ENCODE measurements around the gene FAM170B.

Gene FAM170B

DNA sequence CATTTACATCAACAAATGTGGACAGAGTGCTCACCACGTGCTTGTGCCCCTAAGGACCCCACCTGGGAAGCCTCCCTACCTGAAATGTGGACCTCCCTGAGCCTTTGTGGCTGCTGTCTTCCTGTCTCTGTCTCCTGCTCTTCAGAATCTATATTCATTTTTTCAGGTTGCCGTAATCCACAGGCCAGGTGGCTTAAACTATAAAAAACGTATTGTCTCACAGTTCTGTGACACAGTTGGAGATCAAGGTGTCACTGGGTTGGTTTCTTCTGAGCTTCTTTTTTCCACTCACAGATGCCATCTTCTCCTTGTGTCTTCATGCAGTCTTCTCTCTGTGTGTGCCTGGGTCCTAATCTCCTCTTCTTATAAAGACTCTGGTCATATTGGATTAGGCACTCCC, 12.9 kb downstream of the FAM170B start:
- DNase-seq (ENCODE audit: low read depth), result no peak

DNA sequence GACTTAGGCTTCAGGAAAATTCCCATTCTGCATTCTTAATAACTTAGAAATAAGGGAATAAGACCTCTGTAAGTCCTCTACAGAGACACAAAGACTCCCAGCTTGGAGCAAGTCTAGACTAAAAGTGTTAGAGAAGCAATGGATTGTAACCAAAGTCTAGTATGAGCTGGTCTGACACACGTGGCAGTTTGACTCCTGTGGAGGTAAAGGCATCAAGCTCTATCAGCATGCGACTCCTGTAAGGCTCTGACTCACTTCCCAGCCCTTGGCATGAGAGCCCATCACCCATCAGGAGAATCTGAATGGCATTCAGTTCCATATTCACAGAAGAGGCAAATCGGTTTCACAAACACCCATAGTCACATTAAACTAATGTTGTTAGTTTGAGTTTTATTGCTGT, 14.1 kb downstream of the FAM170B start:
- DNase-seq (ENCODE audit: low read depth), result no peak

DNA sequence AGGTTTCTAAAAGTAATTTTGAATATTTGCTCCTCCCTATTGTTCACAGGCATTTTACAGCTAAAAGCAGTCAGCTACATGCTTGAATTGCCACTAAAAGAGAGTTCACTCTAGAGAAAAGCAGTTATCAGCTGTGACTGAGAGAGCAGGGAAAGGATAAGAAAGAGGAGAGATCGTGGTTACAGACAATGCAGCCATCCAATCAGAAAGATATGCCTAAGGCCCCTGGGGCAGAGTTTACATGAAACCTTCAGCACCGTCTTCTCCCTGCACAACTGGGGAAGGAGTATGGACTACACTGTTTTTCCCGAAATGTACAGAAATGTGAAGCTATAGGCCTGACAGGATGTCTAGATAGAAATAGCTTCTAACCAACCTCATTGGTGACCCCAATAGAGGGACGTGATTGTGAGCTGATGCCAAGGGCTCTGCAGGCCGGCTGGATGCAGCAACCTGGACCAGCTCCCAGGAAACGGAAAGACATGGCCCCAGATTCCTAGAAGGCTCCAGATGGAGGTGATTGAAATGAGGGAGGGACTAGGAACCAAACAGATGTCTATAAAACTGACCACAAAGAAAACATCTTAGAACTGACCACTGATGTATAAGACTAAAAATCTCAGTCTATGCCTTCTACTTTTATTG, 15.3 kb downstream of the FAM170B start:
- DNase-seq (ENCODE audit: low read depth), result no peak

DNA sequence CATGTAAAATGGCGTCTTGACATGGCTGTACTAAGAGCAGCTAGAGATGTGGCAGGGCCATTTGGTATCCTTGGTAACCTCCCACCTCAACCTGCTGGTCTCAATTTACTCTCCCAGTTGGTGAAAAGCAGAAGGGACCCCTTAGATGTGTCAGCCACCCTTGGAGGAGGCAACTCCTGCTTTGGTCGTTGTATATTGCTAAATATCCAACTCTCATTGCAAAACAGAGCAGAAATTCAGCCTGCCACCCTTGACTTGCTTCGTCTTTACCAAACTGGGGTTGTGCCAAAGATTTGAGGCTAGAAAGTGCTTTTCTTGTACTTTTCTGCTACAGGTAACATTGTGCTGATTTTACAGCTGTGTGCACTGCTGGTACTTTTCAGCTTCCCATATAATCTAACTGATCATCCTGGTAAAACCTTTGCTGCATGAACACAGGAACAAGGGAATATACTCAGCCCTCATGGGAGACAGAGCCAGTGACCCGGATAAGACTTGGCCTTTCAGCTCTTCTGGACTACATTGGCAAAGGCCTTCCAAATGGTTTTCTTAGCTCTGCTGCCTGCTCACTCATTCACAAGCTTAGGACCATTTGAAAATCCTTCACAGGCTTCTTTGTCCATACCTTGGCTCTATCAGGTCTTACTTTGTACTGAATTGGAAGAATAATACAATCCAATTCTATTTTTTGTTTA, 16.3 kb downstream of the FAM170B start:
- DNase-seq (ENCODE audit: low read depth), result no peak

DNA sequence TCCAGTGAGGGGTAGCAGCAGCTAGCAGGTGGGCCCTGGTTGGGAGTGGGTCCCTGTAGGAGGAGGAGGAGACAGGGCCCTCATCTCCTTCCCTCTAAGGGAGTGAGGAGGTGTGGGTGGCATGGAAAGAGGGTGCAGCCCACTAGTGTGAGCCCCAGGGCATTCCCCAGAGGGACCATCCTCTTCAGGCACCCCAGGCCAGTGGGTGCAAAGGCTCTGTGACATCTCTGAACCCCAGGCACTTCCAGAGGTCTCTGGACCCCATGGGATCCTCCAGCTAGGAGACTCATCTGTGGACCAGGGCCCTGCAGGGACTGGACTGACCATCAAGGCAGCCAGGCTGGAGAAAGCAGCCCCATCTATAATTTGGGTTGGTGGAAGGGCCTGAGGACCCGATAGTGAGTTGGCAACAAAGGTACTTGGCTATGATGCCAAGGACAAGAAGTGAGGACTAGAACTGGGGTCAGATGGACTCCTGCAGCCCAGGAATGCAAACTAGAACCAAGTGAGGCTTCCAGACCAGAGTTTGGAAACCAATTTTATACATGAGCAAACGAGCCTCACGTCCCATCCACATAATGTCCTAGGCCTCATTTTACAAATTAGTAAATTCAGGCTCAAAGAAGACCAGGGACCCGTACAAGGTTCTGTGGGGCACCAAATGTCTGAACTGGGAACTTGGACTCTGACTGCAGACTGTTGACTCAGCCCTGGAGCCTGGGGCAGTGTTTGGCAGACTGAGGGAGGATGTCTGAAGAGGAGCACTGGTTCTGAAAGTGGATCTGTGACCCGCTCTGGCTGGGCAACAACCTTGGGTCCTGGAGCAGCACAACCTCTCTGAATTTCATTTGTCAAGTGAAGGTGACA, 17.1 kb downstream of the FAM170B start:
- no peak for DNase-seq (ENCODE audit: low read depth)

DNA sequence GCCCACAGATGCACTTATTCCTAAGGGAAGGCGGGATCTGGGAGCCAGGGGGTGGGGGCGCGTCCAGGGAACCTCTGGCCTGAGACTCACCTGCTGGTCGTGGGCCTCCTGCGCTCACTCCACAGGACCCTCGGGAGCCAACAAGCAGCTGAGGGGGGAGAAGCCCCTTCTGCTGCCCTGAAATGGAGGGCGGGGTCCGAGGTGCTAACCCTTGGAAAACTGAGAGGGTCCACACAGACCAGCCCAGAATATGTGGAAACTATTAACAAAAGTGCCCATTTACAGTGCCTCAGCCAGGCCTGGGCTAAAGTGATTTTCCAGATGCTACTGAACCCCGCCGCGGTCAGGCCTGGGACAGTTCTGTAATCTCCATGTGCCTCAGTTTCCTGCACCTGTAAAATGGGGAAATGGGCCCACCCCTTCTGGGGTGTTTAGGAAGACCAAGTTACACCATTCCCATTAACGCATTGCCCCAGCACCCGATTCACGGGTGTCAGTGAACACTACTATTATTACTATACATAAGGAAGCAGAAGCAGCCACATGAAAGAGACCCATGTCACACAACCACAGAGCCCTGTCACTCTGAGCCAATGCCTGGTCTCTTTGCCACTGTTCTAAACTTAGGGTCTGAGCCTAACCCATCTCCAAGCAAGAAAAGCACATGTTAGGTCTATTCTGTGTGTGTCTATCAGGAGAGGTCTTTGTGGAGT, 17.9 kb downstream of the FAM170B start:
- no peak for DNase-seq (ENCODE audit: low read depth)

DNA sequence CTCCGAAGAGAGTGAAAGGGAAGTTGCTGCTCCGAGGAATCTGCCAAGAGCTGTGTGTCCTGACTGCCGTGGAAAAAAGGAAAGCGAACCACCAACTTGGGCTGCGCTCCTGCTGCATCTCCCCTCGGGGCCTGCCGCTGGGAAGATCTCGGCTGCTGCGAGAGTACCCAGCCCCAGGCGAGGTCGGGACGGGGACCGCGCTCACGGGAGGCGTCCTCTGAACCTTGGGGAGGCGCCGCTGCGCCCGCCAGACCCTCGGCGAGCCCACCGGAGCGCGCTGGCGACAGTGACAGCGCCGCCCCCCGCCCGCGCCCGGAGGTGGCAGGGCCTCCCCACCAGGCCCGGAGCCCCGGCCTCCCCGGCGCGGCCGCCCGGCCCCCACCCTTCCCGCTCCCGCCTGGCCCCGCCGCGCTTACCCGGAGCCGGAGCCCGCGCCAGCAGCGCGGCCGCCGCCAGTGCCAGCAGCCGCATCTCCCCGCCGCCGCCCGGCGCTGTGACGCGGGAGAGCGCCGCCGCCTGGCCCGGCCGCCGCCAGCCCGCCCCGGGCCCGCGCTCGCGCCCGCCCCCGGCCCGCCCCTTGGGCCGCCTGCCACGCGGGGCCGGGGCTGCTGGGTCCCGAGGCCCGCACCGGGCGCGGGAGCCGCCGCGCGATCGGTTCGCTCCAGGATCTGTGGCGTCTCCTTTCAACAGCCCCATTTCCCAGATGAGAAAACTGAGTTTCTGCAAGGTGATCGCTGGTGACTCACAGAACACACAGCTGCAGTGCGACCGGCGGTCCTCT, 18.6 kb downstream of the FAM170B start, which contains the start of gene VSTM4:
Gene VSTM4 (minus strand): TSS at position 508 of the 781 bp plus-strand sequence. CDS start 37 bp downstream, at position 471.
- DNase-seq (ENCODE audit: low read depth), result no peak

DNA sequence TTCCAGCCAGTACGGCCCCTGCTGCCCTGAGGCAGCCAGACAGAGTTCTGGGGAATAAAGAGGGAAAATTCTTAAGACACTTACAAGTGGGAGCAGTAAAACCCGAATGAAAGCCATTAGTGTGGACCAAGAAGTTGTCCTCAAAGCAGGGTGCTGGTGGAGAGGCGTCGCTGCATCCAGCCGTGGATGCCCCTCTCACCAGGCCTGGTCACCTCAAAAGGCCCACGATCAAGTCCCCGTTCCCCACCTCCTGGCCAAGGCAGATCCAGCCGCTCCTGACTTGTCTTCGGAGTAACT, 19.2 kb downstream of the FAM170B start:
- no peak for DNase-seq (ENCODE audit: low read depth)

DNA sequence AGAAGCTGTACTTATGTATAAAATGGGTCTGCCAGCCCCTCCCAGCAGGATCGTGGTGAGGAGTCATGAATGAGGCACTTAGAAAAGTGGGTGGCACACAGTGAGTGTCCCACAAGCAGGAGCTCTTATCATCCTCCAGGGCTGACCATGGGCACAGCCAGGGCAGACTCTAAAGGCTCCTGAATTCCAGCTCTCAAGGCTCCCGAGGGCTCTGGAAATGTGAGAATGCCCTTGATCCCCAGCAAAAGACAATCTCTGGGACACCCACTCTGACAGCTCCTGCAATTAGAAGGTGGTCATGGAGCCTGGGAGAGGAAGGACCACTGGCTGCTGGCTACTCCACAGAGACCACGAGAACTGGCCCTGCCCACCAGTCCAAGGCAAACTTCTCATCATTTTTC, 20.1 kb downstream of the FAM170B start:
- DNase-seq (ENCODE audit: low read depth), result no peak

DNA sequence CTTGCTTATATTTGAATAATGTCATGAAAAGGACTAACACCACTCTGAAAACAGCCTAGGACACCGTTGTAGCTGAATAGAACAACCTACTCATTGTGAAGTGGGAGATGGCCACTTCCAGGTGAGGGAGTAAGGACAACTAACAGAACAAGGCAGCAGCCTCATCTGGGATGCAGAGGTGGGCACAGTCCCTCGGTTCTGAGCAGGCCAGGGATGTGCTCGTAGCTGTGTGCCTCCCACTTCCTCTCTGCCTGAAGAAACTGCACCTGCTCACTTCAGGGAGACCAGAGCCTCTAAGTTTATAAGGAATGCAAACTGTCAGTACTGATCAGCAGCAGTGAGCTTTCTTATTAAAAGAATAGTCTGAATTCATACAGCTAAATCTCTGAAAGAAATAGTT, 21.0 kb downstream of the FAM170B start:
- no peak for DNase-seq (ENCODE audit: low read depth)

DNA sequence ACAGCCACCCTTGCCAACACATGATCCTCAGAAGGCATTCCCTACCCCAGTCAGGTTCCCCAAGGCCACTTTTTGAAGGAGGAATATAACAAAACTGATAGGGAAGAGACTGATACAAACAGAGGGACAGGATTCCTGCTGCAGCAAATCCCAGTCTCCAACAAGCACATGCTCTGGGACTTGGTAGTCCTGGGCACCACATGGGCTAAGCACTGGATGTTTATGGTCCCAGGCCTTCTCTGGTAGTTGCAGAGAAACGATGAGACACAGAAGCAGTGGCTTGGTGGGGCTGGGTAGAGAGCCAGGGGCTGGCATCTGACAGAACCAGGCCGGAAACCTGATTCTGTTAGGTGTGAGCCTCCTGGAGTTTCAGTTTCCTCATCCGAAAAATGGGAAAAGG, 21.7 kb downstream of the FAM170B start:
- DNase-seq (ENCODE audit: low read depth), result no peak

DNA sequence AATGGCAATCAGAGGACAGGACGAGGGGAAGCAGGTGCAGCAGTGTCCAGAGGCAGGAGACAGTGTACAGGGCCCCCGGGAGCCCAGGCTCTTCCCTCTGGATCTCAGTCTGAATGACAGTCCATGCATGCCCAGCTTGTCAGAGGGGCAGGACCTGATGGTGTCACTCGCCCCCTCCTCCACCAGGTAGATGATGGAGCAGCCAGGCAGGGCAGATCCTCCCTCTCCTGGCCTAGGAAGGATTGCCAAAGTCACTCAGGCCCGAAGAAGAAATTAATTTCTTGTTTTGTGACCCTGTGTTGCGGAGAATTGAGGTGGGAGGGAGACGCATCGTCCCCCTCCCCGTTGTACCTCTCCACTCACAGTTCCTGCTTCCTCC, 22.5 kb downstream of the FAM170B start:
- DNase-seq (ENCODE audit: low read depth), result no peak

DNA sequence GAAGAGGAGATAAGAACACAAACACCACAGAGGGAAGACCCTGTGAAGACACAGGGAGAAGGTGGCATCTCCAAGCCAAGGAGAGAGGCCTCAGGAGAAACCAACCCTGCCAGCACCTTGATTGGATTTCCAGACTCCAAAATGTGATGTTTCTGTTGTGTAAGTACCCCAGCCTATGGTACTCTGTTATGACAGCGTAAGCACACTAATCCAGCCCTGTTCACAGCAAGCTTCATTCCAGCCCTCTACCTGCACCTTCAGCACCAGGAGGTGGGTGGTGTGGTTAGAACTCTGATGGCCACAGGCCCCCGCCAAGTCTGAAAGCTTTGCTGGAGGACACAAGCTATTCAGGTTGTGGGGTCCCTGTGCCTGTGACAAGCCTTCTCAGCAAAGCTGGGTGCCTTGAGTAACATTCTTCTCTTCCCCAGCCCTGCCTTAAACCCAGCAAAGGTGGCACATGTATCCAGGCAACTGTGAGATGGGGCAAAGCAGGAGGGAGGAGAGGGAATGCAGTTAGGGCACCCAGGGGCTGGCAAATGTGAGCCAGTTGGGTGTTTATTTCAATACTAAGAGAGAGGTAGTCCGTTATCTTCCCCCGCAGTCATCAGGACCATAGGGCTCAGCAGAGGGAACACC, 23.0 kb downstream of the FAM170B start:
- no peak for DNase-seq (ENCODE audit: low read depth)

DNA sequence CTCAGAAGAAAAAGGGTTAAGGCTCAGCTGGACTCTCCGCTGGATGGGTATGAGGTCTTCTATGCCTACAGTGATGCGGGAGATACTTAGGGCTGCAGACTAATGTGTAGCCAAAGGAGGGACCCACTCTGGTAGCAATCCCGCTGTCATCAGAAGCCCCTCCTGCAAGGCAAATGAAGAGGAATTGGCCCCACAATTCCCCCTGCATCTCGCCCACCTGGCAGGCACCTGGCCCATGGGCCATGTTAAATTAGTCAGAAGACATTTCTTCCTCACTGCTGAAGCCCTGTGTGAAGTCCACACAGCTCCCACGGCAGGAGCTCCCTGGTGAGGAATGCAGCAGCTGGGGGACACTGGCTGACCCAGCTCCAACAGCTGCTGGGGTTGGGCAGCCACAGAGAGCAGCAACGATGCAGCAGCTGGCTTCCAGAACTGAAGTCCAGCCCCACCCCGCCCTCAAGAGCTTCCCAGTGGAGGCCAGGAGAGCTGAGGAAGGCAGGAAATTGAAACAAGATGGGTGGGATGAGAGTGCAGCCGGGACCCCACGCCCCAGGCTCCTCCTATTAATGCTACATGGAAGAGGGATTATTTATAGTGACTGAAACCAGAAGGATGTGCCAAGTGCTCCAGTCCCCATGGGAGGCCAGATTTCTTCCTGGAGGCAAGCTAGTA, 24.0 kb downstream of the FAM170B start:
- DNase-seq (ENCODE audit: low read depth), result no peak

DNA sequence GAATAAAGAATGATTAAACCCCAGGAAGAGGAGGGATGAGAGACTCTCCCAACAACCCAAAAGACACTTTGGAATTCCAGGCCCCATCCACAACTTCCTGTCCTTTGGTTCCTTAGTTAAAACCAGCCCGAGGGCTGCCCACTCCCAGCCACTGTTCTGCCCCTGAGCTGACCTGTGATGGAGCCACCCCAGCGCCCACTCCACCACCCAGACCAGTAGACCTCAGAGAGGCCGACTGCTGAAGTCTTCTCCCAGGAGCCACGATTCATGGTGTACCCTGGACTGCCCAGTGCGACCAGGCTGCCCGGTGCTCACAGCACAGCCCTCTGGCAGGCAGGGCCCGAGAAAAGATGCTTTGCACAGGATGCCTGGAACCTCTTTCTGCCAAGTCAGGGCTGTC, 25.2 kb downstream of the FAM170B start:
- DNase-seq (ENCODE audit: low read depth), result no peak

DNA sequence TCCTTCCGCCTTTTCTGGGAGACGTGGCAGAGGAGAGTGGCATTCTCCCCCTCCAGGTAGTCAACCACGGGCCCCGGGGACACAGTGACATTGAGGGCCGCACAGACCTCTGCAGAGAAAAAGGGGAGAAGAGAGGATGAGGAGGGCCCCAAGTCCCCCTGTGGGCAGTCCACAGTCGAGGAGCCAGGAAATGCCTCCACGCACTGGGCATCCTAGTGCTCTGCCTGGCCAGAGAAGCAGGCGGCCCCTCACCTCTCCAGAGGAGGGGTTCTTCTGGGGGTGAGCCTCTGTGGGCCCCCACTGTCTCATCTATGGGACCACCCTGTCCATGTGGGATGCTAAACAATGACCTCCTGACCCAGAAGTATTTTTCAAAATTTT, 25.9 kb downstream of the FAM170B start:
- no peak for DNase-seq (ENCODE audit: low read depth)

DNA sequence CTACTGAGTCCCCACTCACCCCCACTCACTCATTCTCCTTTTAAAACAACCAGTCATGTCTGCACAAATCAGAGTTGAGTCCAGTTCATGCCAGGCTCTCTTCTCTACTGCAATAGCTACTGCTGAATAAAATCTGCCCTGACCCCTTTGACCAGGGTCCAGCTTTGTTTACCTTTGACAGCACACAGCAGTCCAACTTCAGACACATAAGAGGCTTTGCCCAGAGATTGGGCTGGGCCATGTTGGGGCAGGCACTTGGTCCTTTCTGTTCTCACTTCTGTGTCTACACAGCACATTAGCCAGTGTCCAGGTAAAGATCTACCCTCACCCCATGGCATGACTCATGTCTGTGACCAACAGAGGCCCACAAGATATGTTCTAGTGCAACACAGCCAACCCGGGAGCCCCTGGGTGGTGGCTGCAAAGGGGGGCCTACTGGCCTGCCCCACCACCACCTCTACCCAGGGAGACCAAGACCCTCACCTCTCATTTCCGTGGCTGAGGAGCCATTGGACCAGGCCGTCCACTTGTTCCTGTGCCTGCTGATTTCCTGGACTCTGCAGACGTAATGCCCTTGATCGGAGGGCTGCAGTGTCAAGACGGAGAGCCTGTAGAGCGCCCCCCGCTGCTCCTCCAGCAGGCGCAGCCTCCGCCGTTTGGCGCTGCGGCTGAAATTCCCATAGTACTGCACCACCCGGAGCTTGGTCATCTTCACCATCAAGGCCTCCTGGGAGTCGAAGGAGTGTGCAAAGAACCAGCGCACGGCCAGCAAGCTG, 26.5 kb downstream of the FAM170B start:
- DNase-seq (ENCODE audit: low read depth), result no peak

DNA sequence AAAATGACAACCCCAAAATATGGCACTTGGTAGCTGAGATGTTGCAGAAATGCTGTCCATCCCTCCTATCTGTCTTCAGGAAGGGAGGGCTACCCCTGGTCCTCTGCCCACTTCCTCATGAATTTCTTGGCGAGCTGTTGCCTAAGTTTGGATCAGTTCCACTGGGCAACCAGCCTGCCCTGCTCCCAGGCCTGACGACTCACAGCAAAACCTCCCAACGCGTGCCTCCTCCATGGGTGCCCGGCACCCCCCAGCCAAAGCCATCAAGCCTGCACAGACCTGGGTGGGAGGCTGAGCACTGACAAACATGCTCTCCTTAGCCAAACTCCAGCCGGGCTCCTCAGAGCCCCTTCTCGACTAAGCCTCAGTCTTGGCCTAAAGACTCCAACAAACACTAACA, 27.4 kb downstream of the FAM170B start:
- no peak for DNase-seq (ENCODE audit: low read depth)

DNA sequence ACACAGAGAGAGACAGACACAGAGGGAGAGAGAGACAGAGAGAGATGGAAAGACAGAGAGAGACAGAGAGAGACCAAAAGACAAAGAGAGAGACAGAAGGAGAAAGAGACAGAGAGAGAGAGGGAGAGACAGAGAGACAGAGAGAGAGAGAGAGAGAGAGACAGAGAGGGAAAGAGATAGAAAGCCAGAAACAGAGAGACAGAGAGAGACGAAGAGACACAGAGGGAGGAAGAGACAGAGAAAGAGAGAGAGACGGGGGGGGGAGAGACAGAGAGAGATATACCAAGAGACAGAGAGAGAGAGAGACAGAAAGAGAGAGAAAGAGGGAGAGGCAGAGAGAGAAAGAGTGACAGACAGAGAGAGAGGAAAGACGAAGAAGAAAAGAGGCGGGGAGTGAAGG, 28.7 kb downstream of the FAM170B start:
- DNase-seq (ENCODE audit: low read depth), result no peak

DNA sequence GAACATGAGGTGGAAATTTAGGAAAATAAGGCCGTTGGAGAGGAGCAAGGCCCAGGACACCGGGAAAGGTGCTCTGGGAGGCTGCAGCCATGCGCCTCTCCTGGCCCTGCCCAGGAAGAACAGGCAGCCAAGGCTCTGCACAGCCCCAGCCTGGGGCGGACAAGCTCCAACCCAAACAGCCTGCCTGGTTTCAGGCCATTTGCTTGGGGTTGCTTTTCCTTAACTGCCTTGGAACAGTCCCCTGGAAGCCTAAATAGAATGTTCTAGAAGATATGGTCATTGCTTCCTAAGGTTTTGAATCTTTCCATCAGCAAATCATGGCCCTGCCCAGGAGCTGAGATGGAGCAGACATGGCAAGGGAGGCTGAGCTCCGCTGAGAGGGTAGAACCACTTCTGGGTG, 29.5 kb downstream of the FAM170B start:
- no peak for DNase-seq (ENCODE audit: low read depth)

All from HS-27A (cell line).